OCI-LY1 (cell line): ENCODE results near the gene SFTPB.

Experiments
- EZH2 ChIP-seq: fragments of 200-600 bp; sonication (generic), shearing (Covaris generic); IDR thresholded peaks from 2 replicates; pipeline ENCODE4 v1.8.0; 2017; ENCODE audit warnings: borderline replicate concordance, mixed run types, mild to moderate bottlenecking, antibody characterized with exemption, low read length, moderate library complexity, mixed read lengths
- TF ChIP-seq, protein P1 (sequence below): fragments of 200-600 bp; sonication (generic), shearing (Covaris generic); IDR thresholded peaks from 2 replicates; pipeline ENCODE4 v1.5.1; 2017; ENCODE audit warnings: mild to moderate bottlenecking, antibody characterized with exemption, low read length, moderate library complexity, mixed read lengths

GRCh38 chr2:85655961-85656417 lies 12.0 kb downstream of the SFTPB start:
- TF ChIP-seq, protein P1, sequence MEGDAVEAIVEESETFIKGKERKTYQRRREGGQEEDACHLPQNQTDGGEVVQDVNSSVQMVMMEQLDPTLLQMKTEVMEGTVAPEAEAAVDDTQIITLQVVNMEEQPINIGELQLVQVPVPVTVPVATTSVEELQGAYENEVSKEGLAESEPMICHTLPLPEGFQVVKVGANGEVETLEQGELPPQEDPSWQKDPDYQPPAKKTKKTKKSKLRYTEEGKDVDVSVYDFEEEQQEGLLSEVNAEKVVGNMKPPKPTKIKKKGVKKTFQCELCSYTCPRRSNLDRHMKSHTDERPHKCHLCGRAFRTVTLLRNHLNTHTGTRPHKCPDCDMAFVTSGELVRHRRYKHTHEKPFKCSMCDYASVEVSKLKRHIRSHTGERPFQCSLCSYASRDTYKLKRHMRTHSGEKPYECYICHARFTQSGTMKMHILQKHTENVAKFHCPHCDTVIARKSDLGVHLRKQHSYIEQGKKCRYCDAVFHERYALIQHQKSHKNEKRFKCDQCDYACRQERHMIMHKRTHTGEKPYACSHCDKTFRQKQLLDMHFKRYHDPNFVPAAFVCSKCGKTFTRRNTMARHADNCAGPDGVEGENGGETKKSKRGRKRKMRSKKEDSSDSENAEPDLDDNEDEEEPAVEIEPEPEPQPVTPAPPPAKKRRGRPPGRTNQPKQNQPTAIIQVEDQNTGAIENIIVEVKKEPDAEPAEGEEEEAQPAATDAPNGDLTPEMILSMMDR: no peak
- TF ChIP-seq EZH2: no peak
